Measurements from ENCODE around the gene RTP3.

GRCh38 chr3:46489875-46490274 is 7.9 kb upstream of the RTP3 start:
- TF ChIP-seq CTCF (IDR thresholded peaks at IDR 0.05) = no peak
- no peak for TF ChIP-seq POLR2A (IDR thresholded peaks at IDR 0.05)

Data from thyroid gland (tissue), 4 donors.